ENCODE data around the gene BMPR1B. TPM values are rescaled to one million over a fixed set of nuclear protein-coding genes. Genes with fewer than 3 reads are reported as not detected.

BMPR1B gene
- total and polyA plus RNA-seq, 2 of the 8 experiments (the other 6 are each of a cell fraction or from before 2014, with no cell fraction given): 0.14 to 1.1 TPM

- TF ChIP-seq SP4 (IDR thresholded peaks at IDR 0.05; ENCODE audit: low read length) (no peak), TAF7 (optimal IDR thresholded peaks at IDR 0.05; ENCODE audit: borderline replicate concordance, low read depth, low read length) (no peak), CHD7 (IDR thresholded peaks at IDR 0.05; ENCODE audit: insufficient replicate concordance, low read length) (no peak), EGR1 (IDR thresholded peaks at IDR 0.05; ENCODE audit: borderline replicate concordance, low read depth, low read length) (no peak), SIN3A (conservative IDR thresholded peaks at IDR 0.05 in 1 of 2, IDR thresholded peaks at IDR 0.05 in 1 of 2; ENCODE audit: low read depth in 1 of 2, low read length in 2 of 2) (no peak)
These were observed 259.7 kb downstream of the BMPR1B start (continued) for GRCh38 chr4:95017305-95018064.

Data from H1 (cell line).